ENCODE measurements around the gene GOLGA6C.

DNA sequence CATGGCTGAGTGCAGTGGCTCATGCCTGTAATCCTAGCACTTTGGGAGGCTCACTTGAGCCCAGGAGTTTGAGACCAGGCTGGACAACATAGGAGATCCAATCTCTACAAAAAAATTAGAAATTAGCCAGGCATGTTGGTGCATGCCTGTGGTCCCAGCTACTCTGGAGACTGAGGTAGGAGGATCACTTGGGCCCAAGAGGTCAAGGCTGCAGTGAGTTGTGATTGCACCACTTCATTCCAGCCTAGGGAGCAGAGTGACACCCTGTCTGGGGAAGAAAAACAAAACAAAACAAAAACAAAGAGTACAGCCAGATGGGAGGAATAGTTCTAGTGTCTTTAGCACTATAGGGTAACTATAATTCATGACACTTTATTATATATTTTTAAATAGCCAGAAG is 51.6 kb downstream of the GOLGA6C start:
- TF ChIP-seq, protein P1, sequence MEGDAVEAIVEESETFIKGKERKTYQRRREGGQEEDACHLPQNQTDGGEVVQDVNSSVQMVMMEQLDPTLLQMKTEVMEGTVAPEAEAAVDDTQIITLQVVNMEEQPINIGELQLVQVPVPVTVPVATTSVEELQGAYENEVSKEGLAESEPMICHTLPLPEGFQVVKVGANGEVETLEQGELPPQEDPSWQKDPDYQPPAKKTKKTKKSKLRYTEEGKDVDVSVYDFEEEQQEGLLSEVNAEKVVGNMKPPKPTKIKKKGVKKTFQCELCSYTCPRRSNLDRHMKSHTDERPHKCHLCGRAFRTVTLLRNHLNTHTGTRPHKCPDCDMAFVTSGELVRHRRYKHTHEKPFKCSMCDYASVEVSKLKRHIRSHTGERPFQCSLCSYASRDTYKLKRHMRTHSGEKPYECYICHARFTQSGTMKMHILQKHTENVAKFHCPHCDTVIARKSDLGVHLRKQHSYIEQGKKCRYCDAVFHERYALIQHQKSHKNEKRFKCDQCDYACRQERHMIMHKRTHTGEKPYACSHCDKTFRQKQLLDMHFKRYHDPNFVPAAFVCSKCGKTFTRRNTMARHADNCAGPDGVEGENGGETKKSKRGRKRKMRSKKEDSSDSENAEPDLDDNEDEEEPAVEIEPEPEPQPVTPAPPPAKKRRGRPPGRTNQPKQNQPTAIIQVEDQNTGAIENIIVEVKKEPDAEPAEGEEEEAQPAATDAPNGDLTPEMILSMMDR (optimal IDR thresholded peaks at IDR 0.05 in 1 of 3, IDR thresholded peaks at IDR 0.05 in 1 of 3, conservative IDR thresholded peaks at IDR 0.05 in 1 of 3; ENCODE audit: extremely low read depth in 1 of 3, insufficient read depth in 2 of 3, low read length in 3 of 3) = no peak
- TF ChIP-seq EZH2 (IDR thresholded peaks at IDR 0.05; ENCODE audit: low read length) = no peak
